MCF 10A (cell line): ENCODE results near the gene SND1. TPM values are rescaled to one million over a fixed set of nuclear protein-coding genes. Genes with fewer than 3 reads are reported as not detected.

Experiments used
- BruUV-seq: library from RNA; stranded (reverse); fragments of 400-500 nt; replicated peaks from 2 replicates; lab custom pipeline; 2021; lab: Mats Ljungman, UMichigan
- CTCF ChIA-PET: fragments of 300-600 bp; sonication (Branson Sonifier 250); formaldehyde crosslinking; extraction: SDS; loops from one replicate; lab custom pipeline; 2021; ENCODE audit warnings: antibody characterized with exemption, inconsistent platforms; lab: Yijun Ruan, JAX
- POLR2A ChIA-PET: fragments of 300-600, 350-650 bp; sonication (Branson Sonifier 250); formaldehyde crosslinking; extraction: SDS; loops from one replicate; lab custom pipeline; 2020; ENCODE audit warnings: antibody characterized with exemption, inconsistent platforms; lab: Yijun Ruan, JAX
- DNase-seq: peaks from one replicate; pipeline ENCODE4 v3.0.0-alpha.2; 2018; ENCODE audit not compliant: unreplicated experiment
- H3K27ac Mint-ChIP-seq: one replicate; pipeline ENCODE4 v1.8.0; 2022; ENCODE audit warnings: mild to moderate bottlenecking, low read depth, mixed read lengths; ENCODE audit not compliant: unreplicated experiment
- H3K27me3 Mint-ChIP-seq: one replicate; pipeline ENCODE4 v1.8.0; 2022; ENCODE audit warnings: mixed read lengths; ENCODE audit not compliant: insufficient read depth, unreplicated experiment
- H3K36me3 Mint-ChIP-seq: one replicate; pipeline ENCODE4 v1.8.0; 2022; ENCODE audit warnings: mild to moderate bottlenecking, moderate library complexity, mixed read lengths; ENCODE audit not compliant: insufficient read depth, unreplicated experiment
- H3K4me1 Mint-ChIP-seq: one replicate; pipeline ENCODE4 v1.8.0; 2022; ENCODE audit warnings: mixed read lengths; ENCODE audit not compliant: insufficient read depth, unreplicated experiment
- H3K4me3 Mint-ChIP-seq: one replicate; pipeline ENCODE4 v1.8.0; 2022; ENCODE audit warnings: mild to moderate bottlenecking, moderate library complexity, mixed read lengths; ENCODE audit not compliant: unreplicated experiment
- H3K9me3 Mint-ChIP-seq: one replicate; pipeline ENCODE4 v1.8.0; 2022; ENCODE audit warnings: mixed read lengths; ENCODE audit not compliant: unreplicated experiment
- intact Hi-C: fragments of 100-400 bp; cut with micrococcal nuclease; formaldehyde crosslinking; loops from 2 replicates; pipeline ENCODE4 v1.14.1; 2022
- total RNA-seq: library from RNA; stranded (reverse); gene quantifications from 2 replicates; pipeline ENCODE4 v1.2.3, GENCODE V29; 2022
- TF ChIP-seq, protein P1 (sequence below): fragments of 200-600 bp; IDR thresholded peaks from one replicate; pipeline ENCODE4 v1.8.0; 2022; ENCODE audit warnings: antibody characterized with exemption, mild to moderate bottlenecking; ENCODE audit not compliant: unreplicated experiment

The SND1 gene
- total RNA-seq, 1 experiment from 2014 or later = 297 TPM

- Mint-ChIP-seq H3K27me3 (no peaks in the 10 kb centered on the region), H3K4me3 (no peak overlapping the region), H3K27ac (no peak overlapping the region), H3K36me3 (peaks cover 42% of the 10 kb centered on the region), H3K4me1 (peaks cover 47% of the 10 kb centered on the region), H3K9me3 (no peaks in the 10 kb centered on the region)
- no peak for DNase-seq
- intact Hi-C loops = no loop called here
- ChIA-PET POLR2A (interaction anchor here (0.6 to 1.2 kb wide), 3 partner anchors 16 to 250 kb away, joined by 3 read pairs; no protein-coding TSS in a partner anchor), CTCF (interaction anchor here (0.6 to 3.6 kb wide), 3 partner anchors 9 to 184 kb away, joined by 3 to 14 read pairs (median 9); no protein-coding TSS in a partner anchor)
- TF ChIP-seq, protein P1, sequence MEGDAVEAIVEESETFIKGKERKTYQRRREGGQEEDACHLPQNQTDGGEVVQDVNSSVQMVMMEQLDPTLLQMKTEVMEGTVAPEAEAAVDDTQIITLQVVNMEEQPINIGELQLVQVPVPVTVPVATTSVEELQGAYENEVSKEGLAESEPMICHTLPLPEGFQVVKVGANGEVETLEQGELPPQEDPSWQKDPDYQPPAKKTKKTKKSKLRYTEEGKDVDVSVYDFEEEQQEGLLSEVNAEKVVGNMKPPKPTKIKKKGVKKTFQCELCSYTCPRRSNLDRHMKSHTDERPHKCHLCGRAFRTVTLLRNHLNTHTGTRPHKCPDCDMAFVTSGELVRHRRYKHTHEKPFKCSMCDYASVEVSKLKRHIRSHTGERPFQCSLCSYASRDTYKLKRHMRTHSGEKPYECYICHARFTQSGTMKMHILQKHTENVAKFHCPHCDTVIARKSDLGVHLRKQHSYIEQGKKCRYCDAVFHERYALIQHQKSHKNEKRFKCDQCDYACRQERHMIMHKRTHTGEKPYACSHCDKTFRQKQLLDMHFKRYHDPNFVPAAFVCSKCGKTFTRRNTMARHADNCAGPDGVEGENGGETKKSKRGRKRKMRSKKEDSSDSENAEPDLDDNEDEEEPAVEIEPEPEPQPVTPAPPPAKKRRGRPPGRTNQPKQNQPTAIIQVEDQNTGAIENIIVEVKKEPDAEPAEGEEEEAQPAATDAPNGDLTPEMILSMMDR = no peak
- no TSS peak for BruUV-seq
Observed at GRCh38 chr7:128025819-128026218, 373.8 kb downstream of the SND1 start.

- CTCF ChIA-PET = interaction anchor here (0.6 to 3.6 kb wide), 4 partner anchors 8 to 318 kb away, joined by 3 to 14 read pairs (median 9); no protein-coding TSS in a partner anchor
- H3K4me3 Mint-ChIP-seq = no peak overlapping the region
Observed at GRCh38 chr7:128026551-128026950, 374.6 kb downstream of the SND1 start.

DNA sequence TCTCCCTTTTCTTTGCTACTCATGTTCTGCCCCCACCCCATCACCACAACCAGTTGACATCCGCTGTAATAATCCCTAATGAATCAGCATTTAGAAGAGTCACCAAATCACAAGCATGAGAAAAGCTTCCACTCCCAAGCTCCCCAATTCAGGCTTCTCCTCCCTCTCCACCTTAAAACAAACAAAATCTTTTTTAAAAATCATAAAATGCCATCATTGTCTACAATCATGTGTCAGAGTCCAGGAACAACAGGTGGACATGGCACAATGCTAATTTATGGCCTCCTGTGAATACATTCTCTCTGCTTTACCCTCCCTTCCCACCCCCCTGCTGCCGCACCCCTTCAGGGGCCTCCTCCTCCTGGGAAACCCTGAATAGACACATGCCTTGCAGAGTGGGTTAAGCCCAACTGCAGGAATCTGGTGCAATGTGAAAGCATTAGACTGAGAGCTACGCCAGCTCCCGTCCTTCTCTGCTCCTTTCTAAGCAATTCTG is 375.5 kb downstream of the SND1 start:
- peak overlapping the region; percentile 46 for H3K27ac Mint-ChIP-seq
- CTCF ChIA-PET = interaction anchor here (0.6 to 3.6 kb wide), 4 partner anchors 182 to 1331 kb away, joined by 3 to 14 read pairs (median 7); no protein-coding TSS in a partner anchor
- BruUV-seq = no TSS peak
- no peaks in the 10 kb centered on the region for H3K9me3 Mint-ChIP-seq
- H3K4me3 Mint-ChIP-seq = no peak overlapping the region
- peaks cover 31% of the 10 kb centered on the region for H3K4me1 Mint-ChIP-seq
- POLR2A ChIA-PET = no interaction called here
- TF ChIP-seq, protein P1 = no peak
- no peaks in the 10 kb centered on the region for H3K27me3 Mint-ChIP-seq
- DNase-seq = no peak
- H3K36me3 Mint-ChIP-seq = peaks cover 35% of the 10 kb centered on the region
- intact Hi-C loops = no loop called here

More at GRCh38 chr7:128026551-128026950, 374.6 kb downstream of the SND1 start:
- Mint-ChIP-seq H3K36me3 (peaks cover 39% of the 10 kb centered on the region), H3K9me3 (no peaks in the 10 kb centered on the region), H3K4me1 (peaks cover 39% of the 10 kb centered on the region), H3K27me3 (no peaks in the 10 kb centered on the region), H3K27ac (no peak overlapping the region)
- intact Hi-C loops = no loop called here
- POLR2A ChIA-PET = no interaction called here
- no TSS peak for BruUV-seq
- TF ChIP-seq, protein P1 = no peak
- DNase-seq = no peak

DNA sequence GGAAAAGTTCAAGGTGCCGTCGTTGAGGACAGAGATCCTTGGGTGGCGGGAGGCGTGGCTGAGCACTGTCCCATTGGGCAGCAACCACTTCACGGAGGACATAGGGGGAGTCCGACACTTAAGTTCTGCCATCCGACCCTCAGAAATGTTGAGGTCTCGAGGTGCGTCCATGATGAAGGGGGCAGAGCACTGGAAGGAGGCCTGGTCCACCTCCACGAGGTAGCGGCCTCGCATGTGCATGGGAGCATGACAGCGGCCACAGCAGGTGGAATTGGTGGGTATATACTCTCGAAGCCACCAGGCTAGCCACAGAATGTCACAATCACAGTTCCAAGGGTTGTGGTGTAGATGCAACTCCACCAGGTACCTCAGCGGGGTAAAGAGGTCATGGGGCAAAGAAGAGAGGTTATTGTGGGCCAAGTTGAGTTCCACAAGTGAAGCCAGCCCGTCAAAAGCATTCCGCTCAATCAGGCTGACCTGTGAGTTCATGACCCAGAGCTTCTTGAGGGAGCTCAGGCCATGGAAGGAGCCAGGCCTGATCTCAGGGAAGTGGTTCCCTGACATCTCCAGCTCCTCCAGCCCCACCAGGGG is 377.5 kb downstream of the SND1 start:
- TF ChIP-seq, protein P1 = no peak
- H3K4me1 Mint-ChIP-seq = peaks cover 18% of the 10 kb centered on the region
- intact Hi-C loops = no loop called here
- CTCF ChIA-PET = interaction anchor here (1.1 kb wide), 1 partner anchor 107 kb away, joined by 3 read pairs; no protein-coding TSS in a partner anchor
- DNase-seq = no peak
- no peaks in the 10 kb centered on the region for H3K9me3 Mint-ChIP-seq
- POLR2A ChIA-PET = no interaction called here
- no peaks in the 10 kb centered on the region for H3K27me3 Mint-ChIP-seq
- no TSS peak for BruUV-seq
- H3K4me3 Mint-ChIP-seq = no peak overlapping the region
- peaks cover 37% of the 10 kb centered on the region for H3K36me3 Mint-ChIP-seq
- no peak overlapping the region for H3K27ac Mint-ChIP-seq
